T-cell (primary cell): ENCODE results near the gene CBARP. TPM values are rescaled to one million over a fixed set of nuclear protein-coding genes. Genes with fewer than 3 reads are reported as not detected.
A peak's percentile ranks its signal among the peaks of the same experiment; 100 is the strongest.

Experiments used
- ATAC-seq, 4 experiments: fragments of 200-7000 bp in 3 of 4; fragments of 150-1000 bp in 1 of 4; cut with Tn5 transposase; replicated peaks in 1 of 4; 1 replicate in 3 of 4; 2 replicates in 1 of 4; pipeline ENCODE4 v1.10.0; 2021; ENCODE audit warnings: moderate library complexity in 3 of 4, mild to moderate bottlenecking in 2 of 4, moderate number of reproducible peaks in 1 of 4
- CTCF ChIA-PET, 2 donors: fragments of 300-600 bp; sonication (Branson Sonifier 250); formaldehyde crosslinking; loops; one replicate each; lab custom pipeline; 2022; ENCODE audit warnings: antibody characterized with exemption in 2 of 2; lab: Charles Lee
- POLR2A ChIA-PET, 2 donors: fragments of 300-600 bp; sonication (Branson Sonifier 250); formaldehyde crosslinking; loops; one replicate each; lab custom pipeline; 2022; ENCODE audit warnings: antibody characterized with exemption in 2 of 2; lab: Charles Lee
- DNase-seq, 35 experiments: peaks; one replicate each; pipeline versions ENCODE4 v3.0.0 to v3.0.0-alpha.2; 2013 to 2023
- H3K27ac ChIP-seq: one replicate; pipeline ENCODE4 v1.5.1; 2013; ENCODE audit warnings: low read length
- H3K27me3 ChIP-seq, 2 experiments: replicated peaks in 1 of 2; 1 replicate in 1 of 2; 2 replicates in 1 of 2; pipeline versions ENCODE4 v1.6.1 to v1.7.0; 2013; ENCODE audit warnings: low read length in 1 of 2, mixed read lengths in 1 of 2; ENCODE audit not compliant: control insufficient read depth in 2 of 2, insufficient read depth in 2 of 2; ENCODE audit errors: extremely low read depth in 1 of 2
- H3K36me3 ChIP-seq, 2 donors: 1 replicate in 1 of 2; 2 replicates in 1 of 2; pipeline versions ENCODE4 v1.6.1 to v1.7.0; 2013; ENCODE audit warnings: low read length in 1 of 2; ENCODE audit not compliant: control insufficient read depth in 2 of 2, insufficient read depth in 1 of 2; ENCODE audit errors: extremely low read depth in 1 of 2
- H3K4me1 ChIP-seq, 2 experiments: 1 replicate in 1 of 2; 2 replicates in 1 of 2; pipeline versions ENCODE4 v1.6.1 to v1.7.0; 2013; ENCODE audit warnings: low read length in 2 of 2, mixed read lengths in 1 of 2; ENCODE audit not compliant: insufficient read depth in 2 of 2, control insufficient read depth in 1 of 2; ENCODE audit errors: extremely low read depth in 1 of 2
- H3K4me3 ChIP-seq, 2 donors: 1 replicate in 1 of 2; 2 replicates in 1 of 2; pipeline versions ENCODE4 v1.5.1 to v1.7.0; 2013; ENCODE audit warnings: mild to moderate bottlenecking in 2 of 2, low read length in 1 of 2, moderate library complexity in 1 of 2; ENCODE audit not compliant: control insufficient read depth in 1 of 2; ENCODE audit errors: extremely low read depth in 1 of 2
- H3K9me3 ChIP-seq: 2 replicates; pipeline ENCODE4 v1.7.0; 2013
- H3K27ac Mint-ChIP-seq, 2 donors: one replicate each; pipeline ENCODE4 v1.8.0; 2020 to 2021; ENCODE audit warnings: mild to moderate bottlenecking in 2 of 2, mixed read lengths in 2 of 2
- H3K27me3 Mint-ChIP-seq, 2 donors: one replicate each; pipeline ENCODE4 v1.8.0; 2021 to 2022; ENCODE audit warnings: mixed read lengths in 2 of 2
- H3K36me3 Mint-ChIP-seq: one replicate; pipeline ENCODE4 v1.8.0; 2021; ENCODE audit warnings: mixed read lengths
- H3K4me1 Mint-ChIP-seq, 3 donors: one replicate each; pipeline ENCODE4 v1.8.0; 2020 to 2022; ENCODE audit warnings: mixed read lengths in 3 of 3, mild to moderate bottlenecking in 1 of 3
- H3K4me3 Mint-ChIP-seq, 3 donors: one replicate each; pipeline ENCODE4 v1.8.0; 2020 to 2022; ENCODE audit warnings: mild to moderate bottlenecking in 3 of 3, mixed read lengths in 3 of 3, moderate library complexity in 3 of 3
- H3K9me3 Mint-ChIP-seq, 3 donors: one replicate each; pipeline ENCODE4 v1.8.0; 2020 to 2022; ENCODE audit warnings: mixed read lengths in 3 of 3
- WGBS: methylation state at CpG from one replicate; pipeline ENCODE4 v1.1.5; 2013; ENCODE audit warnings: missing lambda C conversion rate; ENCODE audit not compliant: insufficient coverage; 5-methylcytosine and 5-hydroxymethylcytosine counted together
- total RNA-seq, 35 experiments: library from RNA in 6 of 35; stranded (reverse) in 6 of 35; fragments of 120-200 nt in 1 of 35; gene quantifications; one replicate each; pipeline versions ENCODE4 v1.2.1 to v1.2.4 and lab custom pipeline; 2013 to 2026

Gene CBARP
- total RNA-seq, 5 donors from 2014 or later (not counting 1 experiment from before 2014, with no cell fraction given) = 0.08 to 0.36 (median 0.23) TPM; not detected in 1

DNA sequence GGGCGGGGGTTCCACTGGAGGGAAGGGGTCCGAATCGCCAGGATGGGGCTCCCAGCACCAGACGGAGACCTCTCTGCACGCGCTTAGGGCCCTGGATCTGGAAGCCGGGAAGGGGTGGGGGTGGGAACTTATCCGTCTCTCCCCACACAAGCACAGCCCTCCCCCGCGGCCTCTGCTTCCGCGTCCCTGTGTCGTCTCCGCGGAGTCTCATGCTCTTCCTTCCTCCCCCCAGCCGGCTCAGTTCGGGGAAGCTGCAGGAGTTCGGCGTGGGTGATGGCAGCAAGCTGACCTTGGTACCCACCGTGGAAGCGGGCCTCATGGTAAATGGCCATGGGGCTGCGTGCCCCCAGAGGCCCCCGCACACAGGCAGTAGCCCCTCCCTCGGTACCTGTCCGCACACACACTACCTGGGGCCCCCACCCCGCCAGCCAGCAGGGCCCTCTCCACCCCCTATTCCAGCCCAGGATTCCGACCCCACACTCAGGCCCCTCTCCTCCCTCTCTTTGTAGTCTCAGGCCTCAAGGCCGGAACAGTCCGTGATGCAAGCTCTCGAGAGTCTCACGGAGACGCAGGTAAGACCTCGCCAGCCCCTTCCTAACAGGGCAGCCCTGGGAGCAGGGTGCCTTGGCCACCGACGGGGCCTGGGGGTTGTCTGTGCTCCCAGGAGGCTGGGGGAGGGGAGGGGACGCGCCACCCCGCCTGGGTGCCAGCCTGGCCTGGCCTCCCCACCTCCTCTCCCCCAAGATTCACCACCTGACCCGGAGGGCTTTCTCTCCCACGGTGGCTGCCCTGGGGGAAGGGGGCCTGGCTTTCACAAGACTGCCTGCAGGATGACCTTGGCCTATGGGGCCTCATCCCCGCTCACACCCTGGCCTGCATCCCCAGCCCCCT, 13.8 kb upstream of the CBARP start:
- Histone ChIP-seq H3K4me3 (peak overlapping the region; percentile 76 to 90), H3K9me3 (no peaks in the 10 kb centered on the region), H3K27me3 (no peaks in the 10 kb centered on the region), H3K27ac (peak overlapping the region; percentile 92), H3K4me1 (peaks cover 16 to 64% of the 10 kb centered on the region in 2 experiments), H3K36me3 (peaks cover 13 to 37% of the 10 kb centered on the region in 2 donors)
- 0% methylated on average over 15 of the region's 41 CpGs for WGBS
- DNase-seq = peak in 29 of 35 experiments; percentile 47 to 77 (median 61)
- ATAC-seq = peak in 3 of 4 experiments; percentile 2 to 7 (median 4)
- ChIA-PET POLR2A (interaction anchor here in 1 of 2 donors (1.3 kb wide), 1 partner anchor 17 kb away, joined by 6 read pairs; the partner anchor contains the start of gene CIRBP), CTCF (interaction anchor here in 1 of 2 donors (0.8 kb wide), 1 partner anchor 15 kb away, joined by 3 read pairs; no protein-coding TSS in a partner anchor)
- H3K27ac Mint-ChIP-seq = peak overlapping the region; percentile 94 to 96
- peaks cover 18 to 23% (median 18%) of the 10 kb centered on the region in 3 donors for H3K4me1 Mint-ChIP-seq
- no peaks in the 10 kb centered on the region for H3K27me3 Mint-ChIP-seq
- H3K4me3 Mint-ChIP-seq = peak overlapping the region; percentile 86 to 91 (median 89)
- H3K36me3 Mint-ChIP-seq = peaks cover 11% of the 10 kb centered on the region
- no peaks in the 10 kb centered on the region for H3K9me3 Mint-ChIP-seq

- DNase-seq = peak in 33 of 35 experiments; percentile 52 to 83 (median 66)
- under 1% methylated on average over 80 of the region's 90 CpGs for WGBS
These were observed 12.8 kb upstream of the CBARP start for GRCh38 chr19:1250437-1251260.

DNA sequence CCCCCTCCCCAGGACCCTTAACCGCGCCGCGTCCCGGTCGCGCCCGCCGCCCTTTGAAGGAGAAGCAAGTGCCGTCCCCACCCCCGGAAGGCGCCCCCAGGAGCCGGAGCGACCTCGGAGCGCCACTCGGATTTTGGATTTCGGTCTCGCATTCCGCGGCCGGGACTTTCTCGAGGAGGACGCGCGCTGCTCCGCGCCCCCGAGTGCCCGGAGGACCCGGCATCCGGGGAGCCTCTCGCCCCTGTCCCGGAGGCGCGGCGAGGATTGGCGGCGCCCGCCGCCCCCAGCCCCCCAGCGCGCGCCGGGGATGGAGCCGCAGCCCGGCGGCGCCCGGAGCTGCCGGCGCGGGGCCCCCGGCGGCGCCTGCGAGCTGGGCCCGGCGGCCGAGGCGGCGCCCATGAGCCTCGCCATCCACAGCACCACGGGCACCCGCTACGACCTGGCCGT, 12.2 kb upstream of the CBARP start:
- peaks cover 9% of the 10 kb centered on the region for H3K36me3 Mint-ChIP-seq
- peak overlapping the region; percentile 73 to 91 (median 82) for H3K4me3 Mint-ChIP-seq
- ChIA-PET CTCF (no interaction called here), POLR2A (no interaction called here)
- Histone ChIP-seq H3K4me1 (peaks cover 14 to 59% of the 10 kb centered on the region in 2 experiments), H3K27me3 (no peaks in the 10 kb centered on the region), H3K9me3 (no peaks in the 10 kb centered on the region), H3K27ac (peak overlapping the region; percentile 35), H3K4me3 (peak overlapping the region; percentile 61 to 76), H3K36me3 (peaks cover 7 to 22% of the 10 kb centered on the region in 2 donors)
- ATAC-seq (no peak), DNase-seq (no peak)
- H3K27ac Mint-ChIP-seq = peak overlapping the region in 1 of 2 donors; percentile 73
- under 1% methylated on average over 67 of the region's 67 CpGs for WGBS
- no peaks in the 10 kb centered on the region for H3K27me3 Mint-ChIP-seq
- peaks cover 15 to 17% (median 16%) of the 10 kb centered on the region in 3 donors for H3K4me1 Mint-ChIP-seq
- H3K9me3 Mint-ChIP-seq = no peaks in the 10 kb centered on the region

More at GRCh38 chr19:1250437-1251260, 12.8 kb upstream of the CBARP start:
- Mint-ChIP-seq H3K27me3 (no peaks in the 10 kb centered on the region), H3K9me3 (no peaks in the 10 kb centered on the region), H3K4me3 (peak overlapping the region; percentile 86 to 91 (median 89)), H3K27ac (peak overlapping the region; percentile 94 to 96), H3K36me3 (peaks cover 11% of the 10 kb centered on the region), H3K4me1 (peaks cover 18 to 20% (median 18%) of the 10 kb centered on the region in 3 donors)
- Histone ChIP-seq H3K36me3 (peaks cover 13 to 29% of the 10 kb centered on the region in 2 donors), H3K27me3 (no peaks in the 10 kb centered on the region), H3K4me1 (peaks cover 16 to 59% of the 10 kb centered on the region in 2 experiments), H3K4me3 (peak overlapping the region; percentile 76 to 90), H3K27ac (peak overlapping the region; percentile 92), H3K9me3 (no peaks in the 10 kb centered on the region)
- CTCF ChIA-PET = interaction anchor here in 1 of 2 donors (0.8 kb wide), 1 partner anchor 16 kb away, joined by 3 read pairs; no protein-coding TSS in a partner anchor
- POLR2A ChIA-PET = interaction anchor here in 1 of 2 donors (1.3 kb wide), 1 partner anchor 18 kb away, joined by 6 read pairs; the partner anchor contains the start of gene CIRBP
- peak in 3 of 4 experiments; percentile 3 to 5 (median 4) for ATAC-seq

- Histone ChIP-seq H3K9me3 (no peaks in the 10 kb centered on the region), H3K4me1 (peaks cover 20 to 59% of the 10 kb centered on the region in 2 experiments), H3K27me3 (no peaks in the 10 kb centered on the region), H3K4me3 (peak overlapping the region; percentile 61 to 76), H3K27ac (peak overlapping the region; percentile 66), H3K36me3 (peaks cover 4 to 17% of the 10 kb centered on the region in 2 donors)
- H3K36me3 Mint-ChIP-seq = peaks cover 4% of the 10 kb centered on the region
- peaks cover 11 to 15% (median 13%) of the 10 kb centered on the region in 3 donors for H3K4me1 Mint-ChIP-seq
- H3K9me3 Mint-ChIP-seq = no peaks in the 10 kb centered on the region
- peak overlapping the region; percentile 73 to 86 for H3K27ac Mint-ChIP-seq
- H3K4me3 Mint-ChIP-seq = peak overlapping the region; percentile 73 to 91 (median 82)
- peak; percentile 87 to 98 (median 95) for DNase-seq
- under 1% methylated on average over 72 of the region's 102 CpGs for WGBS
- no peaks in the 10 kb centered on the region for H3K27me3 Mint-ChIP-seq
- ChIA-PET CTCF (interaction anchor here in 1 of 2 donors (0.6 kb wide), 1 partner anchor 20 kb away, joined by 3 read pairs; the partner anchor contains the start of gene CIRBP), POLR2A (no interaction called here)
- peak; percentile 60 to 68 (median 64) for ATAC-seq
These were observed 11.6 kb upstream of the CBARP start for GRCh38 chr19:1249298-1249989.

DNA sequence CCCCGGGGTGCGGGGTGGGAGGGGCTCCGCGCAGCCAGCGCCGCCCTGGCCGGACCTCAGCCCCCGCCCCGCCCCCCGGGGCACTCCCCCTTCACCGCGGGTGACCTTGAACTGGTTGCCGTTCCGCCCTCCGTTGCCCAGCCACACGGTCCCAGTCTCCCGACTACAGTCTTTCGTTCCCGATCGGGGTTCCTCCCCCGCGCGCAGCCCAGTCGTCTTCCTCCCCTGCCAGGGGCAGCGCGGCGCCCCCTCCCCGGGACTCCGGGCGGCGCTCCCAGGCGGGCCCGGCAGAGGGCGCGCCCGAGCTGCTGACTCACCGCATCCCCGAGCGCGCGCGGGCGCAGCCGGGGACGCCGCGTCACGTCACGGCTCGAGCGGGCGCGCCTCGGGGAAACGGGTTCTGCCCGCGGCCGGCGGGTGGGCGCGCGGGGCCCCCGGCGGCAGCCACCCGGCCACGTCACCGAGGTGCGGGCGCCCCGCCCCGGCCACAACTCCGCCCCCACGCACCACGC, 11.0 kb upstream of the CBARP start:
- peak overlapping the region; percentile 88 for H3K27ac ChIP-seq
- peaks cover 16 to 59% of the 10 kb centered on the region in 2 experiments for H3K4me1 ChIP-seq
- Mint-ChIP-seq H3K27ac (peak overlapping the region; percentile 61 to 78), H3K36me3 (peaks cover 3% of the 10 kb centered on the region), H3K27me3 (no peaks in the 10 kb centered on the region), H3K9me3 (no peaks in the 10 kb centered on the region), H3K4me1 (peaks cover 11 to 14% (median 12%) of the 10 kb centered on the region in 3 donors), H3K4me3 (peak overlapping the region; percentile 55 to 77 (median 68))
- H3K36me3 ChIP-seq = peaks cover 8 to 13% of the 10 kb centered on the region in 2 donors
- CTCF ChIA-PET = interaction anchor here in 1 of 2 donors (0.6 kb wide), 1 partner anchor 20 kb away, joined by 3 read pairs; the partner anchor contains the start of gene CIRBP
- POLR2A ChIA-PET = no interaction called here
- DNase-seq (peak; percentile 64 to 93 (median 79)), ATAC-seq (peak; percentile 38 to 44 (median 40))
- H3K9me3 ChIP-seq = no peaks in the 10 kb centered on the region
- whole genome bisulfite sequencing = 2% methylated on average over 67 of the region's 74 CpGs
- H3K27me3 ChIP-seq = no peaks in the 10 kb centered on the region
- H3K4me3 ChIP-seq = peak overlapping the region; percentile 51 to 66
